ENCODE measurements around the gene SSTR3. TPM values are rescaled to one million over a fixed set of nuclear protein-coding genes. Genes with fewer than 3 reads are reported as not detected.

SSTR3 gene
- total and polyA plus RNA-seq, 2 of the 4 experiments (the other 2 are of a cell fraction) = under 0.01 to 0.07 TPM

DNA sequence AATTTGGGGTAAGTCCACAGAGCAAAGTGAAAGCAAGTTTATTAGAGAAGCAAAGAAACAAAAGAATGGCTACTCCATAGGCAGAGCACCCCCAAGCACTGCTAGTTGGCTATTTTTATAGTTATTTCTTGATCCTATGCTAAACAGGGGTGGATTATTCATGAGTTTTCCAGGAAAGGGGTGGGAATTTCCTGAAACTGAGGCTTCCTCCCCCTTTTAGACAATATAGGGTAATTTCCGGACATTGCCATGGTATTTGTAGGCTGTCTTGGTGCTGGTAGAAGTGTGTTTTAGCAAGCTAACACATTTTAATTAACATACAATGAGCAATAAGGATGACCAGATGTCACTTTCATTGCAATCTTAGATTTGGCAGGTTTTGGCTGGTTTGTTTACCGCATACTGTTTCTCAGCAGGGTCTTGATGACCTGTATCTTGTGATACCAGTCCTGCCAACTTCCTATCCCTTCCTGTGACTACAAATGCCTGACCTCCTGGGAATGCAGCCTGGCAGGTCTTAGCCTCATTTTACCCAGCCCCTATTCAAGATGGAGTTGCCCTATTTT lies 23.3 kb downstream of the SSTR3 start:
- no TSS peak for BruUV-seq (replicated peaks)
- H2BK15ac ChIP-seq (ENCODE audit: low read depth, low read length) = no peak overlapping the region
- H2AK5ac ChIP-seq (ENCODE audit: low read depth, low read length) = peak overlapping the region; percentile 79; the same call in 1 of the 2 replicates
- no peak overlapping the region for H3K4ac ChIP-seq (ENCODE audit: low read depth, low read length)
- H3K27me3 ChIP-seq (ENCODE audit: control insufficient read depth, insufficient read depth, low read length) = no peaks in the 10 kb centered on the region
- H2AK9ac ChIP-seq (replicated peaks; ENCODE audit: low read depth, low read length, poor library complexity) = no peak overlapping the region
- intact Hi-C loops (cut with micrococcal nuclease) (no loop called here), dilution Hi-C loops (cut with HindIII; ENCODE audit: low sequenced_read_pairs, unreplicated experiment) (no loop called here), in situ Hi-C loops (cut with MboI; ENCODE audit: low sequenced_read_pairs) (no loop called here)
- no peaks in the 10 kb centered on the region for H4K20me1 ChIP-seq (ENCODE audit: insufficient read depth, low read length)
- no peaks in the 10 kb centered on the region for H3K9me3 ChIP-seq (ENCODE audit: control insufficient read depth, insufficient read depth, low read length)
- no peak for ATAC-seq (ENCODE audit: low read depth)
- H3K56ac ChIP-seq (ENCODE audit: extremely low read depth, insufficient read depth, low read length) = no peak overlapping the region
- H2AFZ ChIP-seq (replicated peaks; ENCODE audit: low read length, poor library complexity) = no peak overlapping the region
- ChIA-PET CTCF (no interaction called here), POLR2A (ENCODE audit: unreplicated experiment) (no interaction called here)
- H4K5ac ChIP-seq (ENCODE audit: low read depth, low read length) = peak overlapping the region; percentile 32
- 0 out of 2 replicates have a peak overlapping the region, but pooled peaks have one; percentile 93 for H3K9ac ChIP-seq (ENCODE audit: low read depth, low read length)
- peak overlapping the region in 1 of 2 experiments; percentile 98; a peak in 2 of 4 replicates for H4K8ac ChIP-seq (ENCODE audit: low read depth in 2 of 2, low read length in 2 of 2)
- H3K14ac ChIP-seq (replicated peaks; ENCODE audit: low read depth, low read length) = 0 out of 2 replicates have a peak overlapping the region, but pooled peaks have one; percentile 56
- no peak overlapping the region; the same call in 1 of the 2 replicates for H3K27ac ChIP-seq (ENCODE audit: insufficient read depth, low read length)
- peaks cover 1% of the 10 kb centered on the region; the same call in 1 of the 2 replicates for H3K36me3 ChIP-seq (ENCODE audit: control insufficient read depth, insufficient read depth, low read length)
- no peak overlapping the region for H3K23ac ChIP-seq (ENCODE audit: low read depth, low read length)
- H3K79me1 ChIP-seq (ENCODE audit: low read depth in 1 of 2, low read length in 2 of 2) = peaks cover 0 to 21% of the 10 kb centered on the region in 2 experiments; a peak in 3 of 4 replicates
- H4K91ac ChIP-seq (ENCODE audit: insufficient read depth, low read depth, low read length) = no peak overlapping the region
- no CpG with 5 or more reads among the region's 2 CpGs for WGBS, 2 experiments (ENCODE audit: extremely low coverage in 2 of 2, insufficient read length in 1 of 2)
- H3K9me1 ChIP-seq (ENCODE audit: insufficient read depth, low read length) = peaks cover 8% of the 10 kb centered on the region
- H2BK20ac ChIP-seq (ENCODE audit: low read depth, low read length) = no peak overlapping the region
- no peak overlapping the region; the same call in 1 of the 2 replicates for H3K18ac ChIP-seq (ENCODE audit: low read depth, low read length)
- no peak overlapping the region for H2BK120ac ChIP-seq (ENCODE audit: low read depth, low read length)
- DNase-seq = no peak
- no peak overlapping the region for H3K4me3 ChIP-seq (ENCODE audit: insufficient read depth, low read depth, low read length)
- TF ChIP-seq MAZ (IDR thresholded peaks at IDR 0.05; ENCODE audit: borderline replicate concordance, low read depth, low read length) (no peak), RAD21 (IDR thresholded peaks at IDR 0.05; ENCODE audit: low read length) (no peak), SMC3 (IDR thresholded peaks at IDR 0.05; ENCODE audit: low read depth, low read length) (no peak), RFX5 (IDR thresholded peaks at IDR 0.05; ENCODE audit: low read depth, low read length) (no peak), CTCF (conservative IDR thresholded peaks at IDR 0.05; ENCODE audit: low read depth, low read length) (no peak)
- H2BK5ac ChIP-seq (ENCODE audit: low read depth, low read length, poor library complexity, severe bottlenecking) = no peak overlapping the region
- peak overlapping the region; percentile 44; the same call in 1 of the 2 replicates for H3K4me2 ChIP-seq (ENCODE audit: low read depth, low read length)
- H3K4me1 ChIP-seq (ENCODE audit: control insufficient read depth, insufficient read depth, low read length) = peaks cover 18% of the 10 kb centered on the region
